SH-SY5Y (cell line): ENCODE measurements around the gene DNMT3A.

Experiments
- GATA2 ChIP-seq: IDR thresholded peaks from 2 replicates; pipeline ENCODE4 v1.6.1; 2011; ENCODE audit warnings: mild to moderate bottlenecking, low read depth, low read length
- GATA3 ChIP-seq: IDR thresholded peaks from 2 replicates; pipeline ENCODE4 v1.6.1; 2011; ENCODE audit warnings: low read depth, mild to moderate bottlenecking, low read length, moderate library complexity

DNA sequence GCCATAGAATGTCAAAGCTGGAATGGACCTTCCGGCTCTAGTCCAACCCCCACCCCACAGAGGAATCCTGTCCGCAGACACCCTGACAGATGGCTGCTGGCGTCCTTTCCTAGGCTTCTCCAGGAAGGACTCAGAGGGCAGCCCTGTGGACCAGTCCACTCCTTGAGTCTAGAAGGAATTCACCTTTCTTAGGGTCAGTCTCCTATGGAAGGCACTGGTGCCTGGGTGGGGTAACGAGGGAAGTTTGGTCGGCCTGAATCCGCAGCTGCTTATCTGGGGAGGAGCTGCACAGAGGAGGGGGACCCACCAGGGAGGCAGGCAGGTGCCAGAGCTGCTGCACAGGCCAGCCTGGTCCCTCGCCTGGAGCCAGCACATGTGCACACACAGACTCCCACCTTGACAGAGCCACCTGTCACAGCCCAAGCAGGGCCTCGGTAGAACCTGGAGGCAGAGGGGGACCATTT is 2.5 kb downstream of the DNMT3A start:
- TF ChIP-seq GATA2: no peak
- TF ChIP-seq GATA3: no peak
